ENCODE results near the gene GNPDA1. TPM values are rescaled to one million over a fixed set of nuclear protein-coding genes. Genes with fewer than 3 reads are reported as not detected.

GNPDA1 gene
- total RNA-seq, 1 experiment from 2014 or later: 216 TPM

DNA sequence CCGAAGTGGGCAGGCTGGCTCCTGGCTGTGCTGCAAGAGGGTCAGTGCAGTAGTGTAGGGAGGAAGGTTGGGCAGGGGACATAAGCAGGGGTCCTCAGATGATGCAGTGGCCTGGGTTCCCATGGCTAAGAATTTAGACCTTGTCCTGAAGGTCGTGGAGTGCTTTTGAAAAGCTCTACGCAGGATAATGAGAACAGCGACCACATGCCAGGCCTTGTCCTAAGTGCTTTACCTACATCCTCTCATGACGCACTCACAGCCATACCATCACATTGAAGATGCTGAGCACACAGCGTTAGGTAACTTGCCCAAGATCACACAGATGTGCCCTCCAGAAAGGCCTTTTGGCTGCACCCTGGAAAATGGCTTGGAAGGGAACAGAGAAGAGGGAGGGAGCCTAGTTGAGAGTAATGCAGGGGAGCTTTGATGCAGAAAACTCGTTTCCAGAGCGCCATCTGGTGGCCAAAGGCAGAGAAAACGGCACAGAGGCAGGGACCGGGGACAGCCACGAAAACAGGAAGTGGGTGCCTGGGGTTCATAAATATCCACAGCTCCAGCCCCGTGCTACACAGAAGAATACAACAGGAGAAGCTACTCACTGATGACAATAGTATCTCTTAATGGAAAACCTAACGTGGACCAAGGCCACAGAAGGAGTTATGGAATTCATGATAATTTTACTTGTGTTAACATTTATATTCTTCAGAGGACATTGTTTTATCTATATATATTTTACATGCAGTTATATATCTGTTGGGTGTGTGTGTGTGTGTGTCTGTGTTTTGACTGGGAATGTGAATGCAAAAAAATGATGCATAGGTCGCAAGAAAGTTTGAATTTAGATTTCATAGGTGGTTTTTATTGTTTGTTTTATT is 52.1 kb downstream of the GNPDA1 start:
- in situ Hi-C loops (cut with HindIII; ENCODE audit: low sequenced_read_pairs): no loop called here
- DNase-seq (ENCODE audit: low spot score): peak; percentile 92

- DNase-seq (ENCODE audit: low spot score): no peak
- in situ Hi-C loops (cut with HindIII; ENCODE audit: low sequenced_read_pairs): no loop called here
These were observed 52.8 kb downstream of the GNPDA1 start for GRCh38 chr5:141960018-141960417.

DNA sequence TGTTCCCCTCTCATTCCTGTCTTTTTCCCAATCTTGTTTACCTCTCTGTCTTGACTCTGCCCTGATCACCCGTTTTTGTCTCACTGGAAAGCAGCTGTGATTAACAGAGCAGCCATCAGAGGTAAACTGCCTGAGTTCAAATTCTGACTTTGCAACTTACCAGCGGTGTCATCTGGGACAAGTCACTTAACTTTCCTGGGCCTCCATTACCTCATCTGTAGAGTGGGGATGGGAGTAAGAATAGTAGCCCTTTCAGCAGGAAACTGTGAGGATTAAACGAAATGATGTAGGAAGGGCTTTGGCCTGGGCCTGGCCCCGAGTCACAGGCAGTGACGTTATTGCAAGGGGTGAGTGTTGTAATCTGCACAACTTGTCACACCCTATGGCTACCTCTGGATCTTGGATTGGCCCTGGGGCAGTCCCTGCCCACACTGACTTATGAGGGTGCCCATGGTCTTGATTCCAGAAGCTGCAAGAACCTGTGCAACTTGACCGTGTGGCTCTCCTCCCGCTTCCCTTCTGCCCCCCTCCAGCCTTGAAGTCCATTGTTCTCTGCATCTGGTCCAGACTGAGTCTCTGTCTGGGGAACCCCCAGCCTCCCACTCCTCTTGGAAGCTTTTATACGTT is 54.2 kb downstream of the GNPDA1 start:
- DNase-seq (ENCODE audit: low spot score): no peak
- in situ Hi-C loops (cut with HindIII; ENCODE audit: low sequenced_read_pairs): no loop called here

DNA sequence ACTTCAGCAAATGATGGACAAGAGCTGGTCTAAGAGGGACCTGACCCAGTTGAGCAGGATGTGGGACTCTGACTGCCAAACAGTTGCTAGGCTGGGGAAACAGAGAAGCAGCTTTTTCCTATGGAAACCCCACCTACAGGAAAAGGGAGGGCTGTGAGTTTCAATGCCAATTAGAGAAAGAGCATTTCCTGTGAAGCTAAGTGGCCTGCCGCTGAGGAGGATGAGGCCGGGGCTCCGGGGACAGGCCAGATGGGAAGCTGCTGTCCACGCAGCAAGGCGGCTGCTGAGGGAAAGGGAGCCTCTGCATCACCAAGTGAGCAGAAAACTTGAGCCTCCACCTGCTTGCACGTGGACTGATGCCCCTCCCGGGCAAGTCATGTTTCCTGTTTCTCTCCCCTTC is 54.7 kb downstream of the GNPDA1 start, which contains the start of gene PCDH12:
Gene PCDH12, minus strand, starts transcription at position 90 of the 400 bp plus-strand sequence. CDS start 351 bp downstream, outside the sequence.
- in situ Hi-C loops (cut with HindIII; ENCODE audit: low sequenced_read_pairs): no loop called here
- no peak for DNase-seq (ENCODE audit: low spot score)

DNA sequence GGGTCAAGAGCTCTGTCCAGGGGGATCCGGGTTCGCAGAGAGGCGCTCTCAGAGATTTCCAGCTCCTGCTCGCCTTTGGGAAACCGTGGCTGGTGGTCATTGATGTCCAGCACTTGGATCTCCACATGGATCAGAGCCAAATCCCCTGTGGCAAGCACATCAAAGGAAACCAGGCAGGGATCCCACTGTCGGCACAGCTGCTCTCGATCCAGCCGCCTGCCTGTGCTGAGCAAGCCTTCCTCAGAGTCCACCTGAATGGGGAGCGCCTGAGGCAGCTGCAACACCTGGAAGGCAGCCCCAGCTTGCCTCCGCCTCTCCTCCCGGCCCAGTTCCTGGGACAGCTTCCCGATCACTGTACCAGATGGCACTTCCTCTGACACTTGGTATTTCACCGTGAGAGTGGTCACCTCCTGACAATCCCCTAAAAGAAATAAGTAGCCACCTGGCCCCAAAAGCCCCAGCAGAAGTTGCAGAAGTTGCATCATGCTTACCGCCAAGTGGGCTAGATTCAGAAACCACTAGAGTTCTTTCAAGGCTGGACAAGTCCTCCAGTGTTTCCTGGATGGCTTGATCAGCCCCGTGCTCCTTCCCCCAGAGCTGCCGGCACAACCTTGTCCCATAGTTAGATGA is 55.3 kb downstream of the GNPDA1 start:
- in situ Hi-C loops (cut with HindIII; ENCODE audit: low sequenced_read_pairs): no loop called here

GRCh38 chr5:141954194-141954593 is 58.6 kb downstream of the GNPDA1 start:
- in situ Hi-C loops (cut with HindIII; ENCODE audit: low sequenced_read_pairs): no loop called here
- DNase-seq (ENCODE audit: low spot score): no peak

More for the DNA sequence above, 55.3 kb downstream of the GNPDA1 start:
- no peak for DNase-seq (ENCODE audit: low spot score)

DNA sequence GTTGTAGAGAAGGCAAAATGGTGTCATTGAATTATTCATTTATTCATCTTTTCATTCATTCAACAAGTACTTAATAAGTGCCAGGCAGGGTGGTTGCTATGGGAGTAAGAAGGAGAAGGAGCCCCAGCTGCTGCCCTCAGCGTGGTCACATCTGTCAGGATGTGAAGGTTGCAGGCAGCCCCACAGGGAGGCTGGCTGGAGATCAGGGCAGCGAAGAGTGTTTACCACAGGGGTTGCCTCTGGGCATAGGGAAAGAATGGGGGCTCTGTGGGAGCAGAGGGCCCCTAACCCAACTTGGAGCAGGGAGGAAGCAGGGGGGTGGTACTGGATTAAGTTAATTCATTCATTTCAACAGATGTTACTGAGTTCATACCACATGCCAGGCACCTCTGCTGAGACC is 60.8 kb downstream of the GNPDA1 start:
- in situ Hi-C loops (cut with HindIII; ENCODE audit: low sequenced_read_pairs): no loop called here
- DNase-seq (ENCODE audit: low spot score): no peak

DNA sequence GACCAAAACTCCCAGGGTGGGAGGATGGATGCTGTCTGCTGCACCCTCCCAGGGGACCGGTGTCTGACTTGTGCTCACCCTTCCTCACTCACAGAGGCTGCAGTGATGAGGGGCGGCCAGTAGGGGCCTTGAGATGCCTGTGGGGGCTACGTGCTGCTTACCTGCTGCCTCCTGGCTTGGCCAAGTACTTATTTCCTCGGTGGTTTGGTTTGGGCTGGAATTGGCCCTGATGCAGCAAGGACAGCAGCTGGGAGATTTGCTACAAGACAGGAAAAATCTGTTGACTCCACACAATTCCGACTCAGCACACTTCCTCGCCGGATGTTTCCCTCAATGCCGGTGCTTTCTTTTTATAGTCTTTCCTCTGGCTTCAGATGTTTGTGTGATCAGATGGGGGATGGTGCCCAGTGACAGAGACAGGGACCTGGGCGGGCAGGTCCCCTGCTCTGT is 61.5 kb downstream of the GNPDA1 start:
- no peak for DNase-seq (ENCODE audit: low spot score)
- in situ Hi-C loops (cut with HindIII; ENCODE audit: low sequenced_read_pairs): no loop called here

Other genes with a start within 250 kb of the GNPDA1 start
- gene PCDH1, start 134.6 kb downstream of the GNPDA1 start, total RNA-seq (2014; rRNA removed; shearing (Covaris generic)): 1.2 and 1.8 TPM in 2 replicates
- gene DELE1, start 89.2 kb downstream of the GNPDA1 start, total RNA-seq (2014; rRNA removed; shearing (Covaris generic)): 87.4 and 96.0 TPM in 2 replicates
- not detected in 2 replicates for gene PCDH12, start 54.8 kb downstream of the GNPDA1 start, total RNA-seq (2014; rRNA removed; shearing (Covaris generic))
- 61.5 and 65.6 TPM in 2 replicates for gene RNF14, start 43.9 kb downstream of the GNPDA1 start, total RNA-seq (2014; rRNA removed; shearing (Covaris generic))
- 86.2 and 87.1 TPM in 2 replicates for gene NDFIP1, start 95.8 kb upstream of the GNPDA1 start, total RNA-seq (2014; rRNA removed; shearing (Covaris generic))